DND-41 (cell line): ENCODE results near the gene STX4.

Experiments
- ATAC-seq: fragments of 200-7000 bp; cut with Tn5 transposase; 3 replicates; pipeline ENCODE4 v1.9.1; 2021; ENCODE audit warnings: low read depth; ENCODE audit not compliant: insufficient read depth
- DNase-seq: peaks from one replicate; pipeline ENCODE4 v3.0.0-alpha.2; 2020
- H2AFZ ChIP-seq: 2 replicates; pipeline ENCODE4 v1.6.0; 2012; ENCODE audit warnings: low read depth, low read length
- H3K27ac ChIP-seq: 2 replicates; pipeline ENCODE4 v1.5.1; 2012; ENCODE audit warnings: low read length, inconsistent platforms
- H3K27me3 ChIP-seq: fragments of 200-600 bp; sonication (generic); 2 replicates; pipeline ENCODE4 v1.6.0; 2012; ENCODE audit warnings: low read length, mild to moderate bottlenecking, inconsistent platforms; ENCODE audit not compliant: insufficient read depth, poor library complexity
- H3K36me3 ChIP-seq: 2 replicates; pipeline ENCODE4 v1.5.1; 2012; ENCODE audit warnings: low read length, inconsistent platforms; ENCODE audit not compliant: insufficient read depth
- H3K4me1 ChIP-seq: 2 replicates; pipeline ENCODE4 v1.5.1; 2012; ENCODE audit warnings: mild to moderate bottlenecking, low read length; ENCODE audit not compliant: insufficient read depth
- H3K4me2 ChIP-seq: 2 replicates; pipeline ENCODE4 v1.6.0; 2012; ENCODE audit warnings: mild to moderate bottlenecking, moderate library complexity, low read length, inconsistent platforms; ENCODE audit not compliant: insufficient read depth
- H3K4me3 ChIP-seq, 2 experiments: fragments of 200-600 bp in 1 of 2; shearing (Covaris generic) in 1 of 2; 2 replicates each; pipeline ENCODE4 v1.5.1; 2012 to 2016; ENCODE audit warnings: inconsistent platforms in 2 of 2, low read length in 2 of 2, mild to moderate bottlenecking in 2 of 2, low read depth in 1 of 2, moderate library complexity in 1 of 2
- H3K79me2 ChIP-seq: 2 replicates; pipeline ENCODE4 v1.6.0; 2012; ENCODE audit warnings: low read length, inconsistent platforms; ENCODE audit not compliant: insufficient read depth
- H3K9ac ChIP-seq: 2 replicates; pipeline ENCODE4 v1.6.0; 2012; ENCODE audit warnings: low read depth, mild to moderate bottlenecking, inconsistent platforms, low read length, moderate library complexity
- H3K9me3 ChIP-seq: 2 replicates; pipeline ENCODE4 v1.5.1; 2012; ENCODE audit warnings: low read length, moderate library complexity, mild to moderate bottlenecking, inconsistent platforms; ENCODE audit not compliant: insufficient read depth, severe bottlenecking
- H4K20me1 ChIP-seq: 2 replicates; pipeline ENCODE4 v1.6.0; 2012; ENCODE audit warnings: low read length; ENCODE audit not compliant: insufficient read depth
- EZH2 ChIP-seq: IDR thresholded peaks from 3 replicates; pipeline ENCODE4 v1.6.1; 2012; ENCODE audit warnings: borderline replicate concordance, low read depth, mild to moderate bottlenecking, moderate library complexity, low read length, inconsistent platforms; ENCODE audit not compliant: severe bottlenecking
- TF ChIP-seq, protein P1 (sequence below): IDR thresholded peaks from 2 replicates; pipeline ENCODE4 v1.5.1; 2012; ENCODE audit warnings: borderline replicate concordance, low read length, moderate library complexity, mild to moderate bottlenecking; ENCODE audit not compliant: poor library complexity, severe bottlenecking; ENCODE audit errors: extremely low read depth

The STX4 gene

DNA sequence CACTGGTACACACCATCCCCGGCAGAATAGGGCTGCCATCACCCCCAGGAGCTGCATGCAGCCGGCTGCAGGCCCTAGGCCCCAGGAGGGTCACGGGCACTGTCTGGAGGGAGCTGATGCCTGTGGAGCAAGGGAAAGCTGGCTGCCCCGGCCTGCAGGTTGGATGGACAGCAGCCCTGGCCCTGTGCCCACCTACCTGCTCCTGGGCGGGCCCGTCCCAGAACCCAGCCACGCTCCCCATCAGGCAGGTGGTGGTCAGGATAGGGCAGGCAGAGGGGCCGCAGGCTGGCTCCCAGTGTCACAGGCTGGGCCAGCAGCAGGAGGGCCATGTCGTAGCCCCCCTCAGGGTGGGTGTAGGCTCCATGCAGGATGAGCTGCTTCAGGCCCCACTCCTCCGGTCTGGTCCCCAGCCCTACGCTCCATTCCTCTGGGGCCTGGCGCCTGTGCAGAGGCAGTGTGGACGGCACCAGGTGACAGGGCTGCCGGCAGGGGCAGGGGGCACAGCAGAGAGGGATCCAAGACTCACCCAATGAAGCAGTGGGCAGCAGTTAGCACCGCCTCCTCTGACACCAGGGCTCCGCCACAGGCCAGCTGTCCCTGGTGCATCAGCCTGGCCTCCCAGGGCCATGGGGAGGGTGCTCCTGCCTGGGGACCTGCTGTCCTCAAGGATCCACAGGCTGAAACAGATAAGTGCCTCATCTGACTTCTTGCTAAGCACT is 51.4 kb downstream of the STX4 start:
- Histone ChIP-seq H3K9ac (no peak overlapping the region), H3K4me3 (no peak overlapping the region), H4K20me1 (peaks cover 55% of the 10 kb centered on the region), H3K27ac (no peak overlapping the region), H3K4me2 (no peak overlapping the region), H3K36me3 (peaks cover 88% of the 10 kb centered on the region), H2AFZ (no peak overlapping the region), H3K4me1 (peaks cover 15% of the 10 kb centered on the region), H3K27me3 (no peaks in the 10 kb centered on the region), H3K9me3 (no peaks in the 10 kb centered on the region), H3K79me2 (peaks cover 25% of the 10 kb centered on the region)
- no peak for DNase-seq
- TF ChIP-seq EZH2, result no peak
- TF ChIP-seq, protein P1, sequence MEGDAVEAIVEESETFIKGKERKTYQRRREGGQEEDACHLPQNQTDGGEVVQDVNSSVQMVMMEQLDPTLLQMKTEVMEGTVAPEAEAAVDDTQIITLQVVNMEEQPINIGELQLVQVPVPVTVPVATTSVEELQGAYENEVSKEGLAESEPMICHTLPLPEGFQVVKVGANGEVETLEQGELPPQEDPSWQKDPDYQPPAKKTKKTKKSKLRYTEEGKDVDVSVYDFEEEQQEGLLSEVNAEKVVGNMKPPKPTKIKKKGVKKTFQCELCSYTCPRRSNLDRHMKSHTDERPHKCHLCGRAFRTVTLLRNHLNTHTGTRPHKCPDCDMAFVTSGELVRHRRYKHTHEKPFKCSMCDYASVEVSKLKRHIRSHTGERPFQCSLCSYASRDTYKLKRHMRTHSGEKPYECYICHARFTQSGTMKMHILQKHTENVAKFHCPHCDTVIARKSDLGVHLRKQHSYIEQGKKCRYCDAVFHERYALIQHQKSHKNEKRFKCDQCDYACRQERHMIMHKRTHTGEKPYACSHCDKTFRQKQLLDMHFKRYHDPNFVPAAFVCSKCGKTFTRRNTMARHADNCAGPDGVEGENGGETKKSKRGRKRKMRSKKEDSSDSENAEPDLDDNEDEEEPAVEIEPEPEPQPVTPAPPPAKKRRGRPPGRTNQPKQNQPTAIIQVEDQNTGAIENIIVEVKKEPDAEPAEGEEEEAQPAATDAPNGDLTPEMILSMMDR, result no peak
- no peak for ATAC-seq

DNA sequence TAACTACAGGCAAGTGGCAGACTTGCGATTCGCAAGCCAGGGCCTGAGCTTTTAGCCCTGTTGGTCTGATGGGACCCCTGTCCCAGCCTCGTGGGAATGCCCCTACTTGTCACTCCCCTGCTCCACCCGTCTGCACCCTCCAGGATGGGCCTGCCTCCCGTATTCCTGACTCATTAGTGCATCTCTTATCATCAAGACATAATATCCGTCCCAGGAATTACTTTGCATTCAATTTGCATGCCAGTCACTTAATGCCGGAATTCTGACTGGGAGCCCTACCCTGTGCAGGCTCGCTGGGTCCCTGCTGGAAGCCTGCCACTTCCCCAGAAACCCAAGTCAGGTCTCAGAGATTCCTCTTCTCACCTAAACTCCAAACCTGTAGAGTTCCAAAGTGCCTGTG is 52.1 kb downstream of the STX4 start:
- Histone ChIP-seq H3K4me3 (no peak overlapping the region), H3K27me3 (no peaks in the 10 kb centered on the region), H3K9ac (no peak overlapping the region), H3K4me2 (no peak overlapping the region), H3K4me1 (peaks cover 11% of the 10 kb centered on the region), H3K79me2 (peaks cover 20% of the 10 kb centered on the region), H3K9me3 (no peaks in the 10 kb centered on the region), H3K27ac (no peak overlapping the region), H3K36me3 (peaks cover 87% of the 10 kb centered on the region), H4K20me1 (peaks cover 49% of the 10 kb centered on the region), H2AFZ (no peak overlapping the region)
- TF ChIP-seq EZH2, result no peak
- TF ChIP-seq, protein P1, result no peak
- no peak for ATAC-seq
- DNase-seq, result no peak

DNA sequence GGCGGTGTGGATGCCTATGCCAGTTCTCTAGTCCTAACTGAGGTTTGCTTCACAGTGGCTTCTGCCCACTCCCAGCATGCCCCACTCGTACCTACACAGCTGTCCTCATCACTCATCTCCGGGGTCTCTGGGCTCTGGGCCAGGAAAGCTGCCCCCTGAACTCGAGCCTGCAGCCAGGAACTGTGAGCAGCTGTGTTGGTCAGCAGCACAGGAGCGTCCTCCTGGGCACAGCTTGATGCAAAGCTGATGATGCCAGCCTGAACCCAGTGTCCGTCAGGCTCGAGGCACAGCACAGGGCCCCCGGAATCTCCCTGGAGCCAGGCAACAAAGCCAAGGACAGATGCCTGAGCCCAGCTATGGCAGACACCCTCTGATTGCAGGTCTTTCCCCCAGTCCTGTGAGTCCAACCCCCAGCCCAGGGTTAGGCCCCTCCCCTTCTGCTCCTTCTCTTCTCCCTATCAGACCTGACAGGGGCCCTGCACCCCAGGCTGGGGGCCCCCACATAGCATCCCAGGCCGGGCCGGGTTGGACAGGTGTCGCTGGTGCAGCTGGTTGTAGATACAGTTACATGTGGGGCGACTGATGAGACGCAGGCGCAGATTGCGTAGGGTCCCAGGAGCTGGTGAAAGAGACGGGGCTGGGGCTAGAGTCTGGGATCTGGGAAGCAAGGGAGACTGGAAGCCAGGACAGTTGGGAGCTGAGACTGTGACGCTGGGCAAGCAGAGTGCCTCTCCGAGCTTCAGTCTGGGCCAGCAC is 52.7 kb downstream of the STX4 start:
- H3K9me3 ChIP-seq, result no peaks in the 10 kb centered on the region
- DNase-seq, result no peak
- no peak overlapping the region for H3K27ac ChIP-seq
- peaks cover 8% of the 10 kb centered on the region for H3K4me1 ChIP-seq
- no peak overlapping the region for H2AFZ ChIP-seq
- no peak for TF ChIP-seq EZH2
- TF ChIP-seq, protein P1, result no peak
- no peak overlapping the region for H3K4me3 ChIP-seq
- peaks cover 42% of the 10 kb centered on the region for H4K20me1 ChIP-seq
- peaks cover 87% of the 10 kb centered on the region for H3K36me3 ChIP-seq
- H3K9ac ChIP-seq, result no peak overlapping the region
- no peaks in the 10 kb centered on the region for H3K27me3 ChIP-seq
- ATAC-seq, result no peak
- no peak overlapping the region for H3K4me2 ChIP-seq
- H3K79me2 ChIP-seq, result peaks cover 20% of the 10 kb centered on the region
